Measurements from ENCODE around the gene ARID5B.

Gene ARID5B

DNA sequence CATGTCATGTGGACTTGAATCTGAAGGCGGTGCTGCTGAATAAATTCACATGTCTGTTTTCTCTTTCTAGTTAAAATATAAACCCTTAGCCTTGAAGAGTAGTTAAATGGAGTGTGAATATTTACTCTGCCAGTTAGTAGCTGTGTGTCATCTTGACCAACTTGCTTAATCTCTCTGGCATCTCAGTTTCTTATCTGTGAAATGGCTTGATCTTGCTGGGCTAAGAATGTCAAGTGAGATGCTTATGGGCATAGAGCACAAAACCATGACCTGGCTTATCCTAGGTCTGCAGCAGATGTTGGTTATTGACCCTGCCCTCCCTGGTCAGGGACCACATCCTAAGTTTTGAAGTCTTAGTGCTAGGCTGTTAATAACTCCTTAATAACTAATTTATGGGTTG is 16.6 kb downstream of the ARID5B start:
- POLR2A ChIA-PET: no interaction called here
- TF ChIP-seq, protein P1, sequence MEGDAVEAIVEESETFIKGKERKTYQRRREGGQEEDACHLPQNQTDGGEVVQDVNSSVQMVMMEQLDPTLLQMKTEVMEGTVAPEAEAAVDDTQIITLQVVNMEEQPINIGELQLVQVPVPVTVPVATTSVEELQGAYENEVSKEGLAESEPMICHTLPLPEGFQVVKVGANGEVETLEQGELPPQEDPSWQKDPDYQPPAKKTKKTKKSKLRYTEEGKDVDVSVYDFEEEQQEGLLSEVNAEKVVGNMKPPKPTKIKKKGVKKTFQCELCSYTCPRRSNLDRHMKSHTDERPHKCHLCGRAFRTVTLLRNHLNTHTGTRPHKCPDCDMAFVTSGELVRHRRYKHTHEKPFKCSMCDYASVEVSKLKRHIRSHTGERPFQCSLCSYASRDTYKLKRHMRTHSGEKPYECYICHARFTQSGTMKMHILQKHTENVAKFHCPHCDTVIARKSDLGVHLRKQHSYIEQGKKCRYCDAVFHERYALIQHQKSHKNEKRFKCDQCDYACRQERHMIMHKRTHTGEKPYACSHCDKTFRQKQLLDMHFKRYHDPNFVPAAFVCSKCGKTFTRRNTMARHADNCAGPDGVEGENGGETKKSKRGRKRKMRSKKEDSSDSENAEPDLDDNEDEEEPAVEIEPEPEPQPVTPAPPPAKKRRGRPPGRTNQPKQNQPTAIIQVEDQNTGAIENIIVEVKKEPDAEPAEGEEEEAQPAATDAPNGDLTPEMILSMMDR (IDR thresholded peaks at IDR 0.05; ENCODE audit: insufficient read depth, low read length, missing control alignments): no peak
- CTCF ChIA-PET: no interaction called here
- no peak for DNase-seq (ENCODE audit: low read depth, low spot score)
- H3K4me3 ChIP-seq (ENCODE audit: low read depth, low read length): no peak overlapping the region

DNA sequence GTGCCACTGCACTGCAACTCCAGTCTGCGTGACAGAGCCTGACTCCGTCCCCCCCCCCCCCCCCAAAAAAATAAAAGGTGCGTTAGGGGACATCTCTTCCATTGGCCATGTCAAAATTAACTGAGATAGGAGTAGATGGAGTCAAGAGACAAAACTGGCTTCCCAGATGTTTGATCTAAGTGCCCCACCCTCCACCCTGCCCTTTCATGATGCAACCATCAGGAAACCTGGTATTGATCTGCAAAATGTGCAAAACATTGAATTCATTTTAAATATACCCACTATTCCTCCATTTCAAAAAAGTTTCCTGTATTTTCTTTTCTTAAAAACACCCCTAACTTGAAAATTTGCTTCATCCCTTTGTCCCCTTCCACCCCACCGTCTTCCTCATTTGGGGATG is 17.5 kb downstream of the ARID5B start:
- DNase-seq (ENCODE audit: low read depth, low spot score): no peak
- CTCF ChIA-PET: no interaction called here
- POLR2A ChIA-PET: no interaction called here

DNA sequence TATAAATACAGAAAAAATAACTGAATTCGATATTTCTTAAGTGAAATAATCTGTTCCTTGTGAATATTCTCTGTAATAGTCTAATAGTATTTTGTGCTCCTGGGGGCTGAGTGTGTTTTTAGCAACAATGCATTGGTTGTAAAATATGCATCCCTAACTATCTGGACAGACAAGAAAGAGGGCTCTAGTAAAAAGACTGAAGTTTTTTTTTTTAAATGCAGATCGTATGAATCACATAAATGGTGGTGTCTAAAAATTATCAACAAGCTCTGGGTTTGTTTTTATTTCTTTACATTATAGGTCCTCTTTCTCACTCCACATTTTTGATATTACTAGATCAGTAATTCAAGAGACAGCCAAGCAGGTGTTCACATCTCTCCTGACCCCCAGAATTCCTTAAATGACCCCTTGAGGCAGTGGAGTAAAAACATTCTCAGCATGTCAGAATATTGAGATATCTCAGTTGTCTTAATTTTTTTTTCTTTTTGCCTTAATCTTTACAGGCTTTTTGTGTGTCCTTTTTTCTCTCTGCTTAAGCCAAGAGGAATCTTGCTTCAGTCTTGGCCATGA is 18.2 kb downstream of the ARID5B start:
- no peak for DNase-seq (ENCODE audit: low read depth, low spot score)
- POLR2A ChIA-PET: no interaction called here

More for the DNA sequence above, 17.5 kb downstream of the ARID5B start:
- TF ChIP-seq, protein P1 (IDR thresholded peaks at IDR 0.05; ENCODE audit: insufficient read depth, low read length, missing control alignments): no peak
- H3K4me3 ChIP-seq (ENCODE audit: low read depth, low read length): no peak overlapping the region

DNA sequence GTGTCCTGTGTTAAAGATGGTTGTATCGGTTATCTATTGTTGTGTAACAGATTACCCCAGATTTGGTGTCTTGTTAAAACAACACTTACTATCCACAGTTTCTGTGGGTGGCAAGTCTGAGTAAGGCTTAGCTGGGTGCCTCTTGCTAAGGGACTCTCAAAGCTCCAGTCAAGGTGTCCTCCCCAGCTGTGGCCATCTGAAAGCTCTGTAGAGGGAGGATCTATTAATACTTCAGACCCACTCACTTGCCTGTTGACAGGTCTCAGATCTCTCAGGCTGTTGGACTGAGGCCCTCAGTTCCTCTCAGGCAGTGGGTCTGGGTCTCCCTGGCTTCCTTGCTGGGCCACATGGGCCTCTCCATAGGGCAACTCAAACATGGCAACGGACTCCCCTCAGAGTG is 19.6 kb downstream of the ARID5B start:
- no peak for DNase-seq (ENCODE audit: low read depth, low spot score)
- TF ChIP-seq, protein P1 (IDR thresholded peaks at IDR 0.05; ENCODE audit: insufficient read depth, low read length, missing control alignments): no peak
- CTCF ChIA-PET: interaction anchor here (1.0 kb wide), 1 partner anchor 170 kb away, joined by 3 read pairs; no protein-coding TSS in a partner anchor
- H3K4me3 ChIP-seq (ENCODE audit: low read depth, low read length): no peak overlapping the region
- POLR2A ChIA-PET: no interaction called here

More for the DNA sequence above, 18.2 kb downstream of the ARID5B start:
- H3K4me3 ChIP-seq (ENCODE audit: low read depth, low read length): no peak overlapping the region
- TF ChIP-seq, protein P1 (IDR thresholded peaks at IDR 0.05; ENCODE audit: insufficient read depth, low read length, missing control alignments): no peak
- CTCF ChIA-PET: interaction anchor here (1.0 to 1.5 kb wide), 2 partner anchors 19 to 22 kb away, joined by 3 to 5 read pairs; no protein-coding TSS in a partner anchor

DNA sequence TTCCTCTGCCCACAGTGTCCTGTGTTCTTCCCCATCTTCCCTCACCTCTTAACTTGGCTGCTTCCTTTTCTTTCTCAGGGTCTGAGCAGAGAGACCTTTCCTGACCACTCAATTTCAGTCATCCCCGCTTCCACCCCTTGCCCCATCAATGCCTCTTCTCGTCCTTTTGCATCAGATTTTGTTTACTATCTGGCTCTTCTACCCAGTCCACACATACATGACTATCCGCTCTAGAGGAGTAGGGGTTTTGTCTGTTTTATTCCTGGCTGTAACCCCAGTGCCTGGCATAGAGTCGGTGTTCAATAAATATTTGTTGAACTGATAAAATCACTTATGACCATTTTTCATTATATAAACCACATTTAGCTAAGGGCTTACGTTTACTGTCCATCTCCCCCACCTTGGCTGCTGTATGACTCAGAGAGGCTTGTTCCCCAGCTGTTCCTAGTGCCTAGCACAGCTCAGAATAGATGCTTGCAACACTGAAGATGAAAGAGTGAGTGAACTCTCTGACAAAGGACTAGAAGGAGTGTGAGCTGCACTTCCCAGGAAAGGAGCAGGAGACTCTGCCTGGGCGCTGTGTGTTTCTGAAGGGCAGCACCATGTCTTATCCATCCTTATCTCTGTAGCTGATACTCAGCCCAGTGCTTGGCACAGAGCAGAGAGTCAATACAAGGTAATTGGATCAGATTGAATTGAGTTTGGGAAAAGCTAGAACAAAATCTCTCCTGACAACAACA is 21.9 kb downstream of the ARID5B start:
- POLR2A ChIA-PET: interaction anchor here (0.6 to 1.3 kb wide), 2 partner anchors 21 to 143 kb away, joined by 3 read pairs; no protein-coding TSS in a partner anchor
- CTCF ChIA-PET: interaction anchor here (1.2 to 1.3 kb wide), 2 partner anchors 10 to 14 kb away, joined by 3 read pairs; no protein-coding TSS in a partner anchor
- DNase-seq (ENCODE audit: low read depth, low spot score): no peak
- H3K4me3 ChIP-seq (ENCODE audit: low read depth, low read length): no peak overlapping the region
- TF ChIP-seq, protein P1 (IDR thresholded peaks at IDR 0.05; ENCODE audit: insufficient read depth, low read length, missing control alignments): no peak

DNA sequence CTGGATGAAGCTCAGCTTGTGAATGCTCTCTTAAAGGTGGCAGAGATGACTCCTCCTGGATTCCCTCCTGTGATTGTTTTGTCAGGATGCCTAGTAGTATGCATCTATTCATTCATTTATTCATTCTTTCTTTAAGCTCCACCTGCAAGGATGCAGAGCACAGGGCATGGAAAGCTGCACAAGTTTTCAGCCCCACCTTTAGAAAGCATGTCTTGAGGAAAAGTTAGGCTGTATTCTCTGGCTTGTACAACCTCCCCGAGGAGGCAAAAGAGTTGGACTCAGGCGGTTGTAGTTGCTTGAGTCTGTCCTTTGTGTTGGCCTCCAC is 22.4 kb downstream of the ARID5B start:
- TF ChIP-seq, protein P1 (IDR thresholded peaks at IDR 0.05; ENCODE audit: insufficient read depth, low read length, missing control alignments): no peak
- no peak for DNase-seq (ENCODE audit: low read depth, low spot score)
- CTCF ChIA-PET: interaction anchor here (1.2 to 1.6 kb wide), 3 partner anchors 11 to 115 kb away, joined by 3 read pairs; no protein-coding TSS in a partner anchor
- POLR2A ChIA-PET: interaction anchor here (0.6 to 1.3 kb wide), 2 partner anchors 22 to 143 kb away, joined by 3 read pairs; no protein-coding TSS in a partner anchor
- H3K4me3 ChIP-seq (ENCODE audit: low read depth, low read length): no peak overlapping the region
